CD4-positive, alpha-beta T cell treated with Interleukin-15 for 1 hour (primary cell): ENCODE results near the gene TAS2R20.

Experiments
- DNase-seq: peaks from one replicate; pipeline ENCODE4 v3.0.0-alpha.2; 2020

TAS2R20 gene

GRCh38 chr12:10957741-10958140 lies 40.4 kb downstream of the TAS2R20 start:
- no peak for DNase-seq

GRCh38 chr12:10956085-10956484 lies 42.0 kb downstream of the TAS2R20 start:
- DNase-seq, result no peak

GRCh38 chr12:10952645-10953044 lies 45.5 kb downstream of the TAS2R20 start:
- no peak for DNase-seq
